C4-2B (cell line): ENCODE data around the gene PRKAG2.
A peak's percentile ranks its signal among the peaks of the same experiment; 100 is the strongest.

Experiments
- H3K27ac ChIP-seq: fragments of 450-650 bp; 2 replicates; pipeline ENCODE4 v1.5.1; 2017
- ZFX ChIP-seq: fragments of 450-650 bp; IDR thresholded peaks from 2 replicates; pipeline ENCODE4 v1.6.1; 2017
- TF ChIP-seq, protein P1 (sequence below): fragments of 450-650 bp; conservative IDR thresholded peaks from 2 replicates; pipeline ENCODE4 v1.5.1; 2017; ENCODE audit warnings: mild to moderate bottlenecking

The PRKAG2 gene

DNA sequence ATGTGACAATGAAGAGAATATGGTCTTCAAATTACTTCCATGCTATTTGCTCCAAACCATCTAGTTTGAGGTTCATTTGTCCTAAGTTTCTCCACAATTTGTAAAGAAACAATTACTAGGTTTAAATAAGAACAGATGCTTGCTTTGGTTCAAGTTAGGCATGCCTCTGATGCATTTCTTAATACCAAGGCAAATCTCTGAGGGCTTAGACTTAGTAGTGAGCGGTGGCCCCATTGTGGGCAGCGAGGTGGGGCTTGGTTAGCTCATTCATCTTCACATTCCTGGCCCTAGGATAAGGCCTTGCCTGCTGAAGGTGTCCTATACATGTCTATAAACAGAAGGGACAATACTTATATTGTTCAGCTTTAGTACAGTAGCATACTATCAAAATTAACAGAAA lies 304.8 kb downstream of the PRKAG2 start:
- no peak for TF ChIP-seq ZFX

GRCh38 chr7:151571471-151571870 lies 305.4 kb downstream of the PRKAG2 start:
- TF ChIP-seq, protein P1, sequence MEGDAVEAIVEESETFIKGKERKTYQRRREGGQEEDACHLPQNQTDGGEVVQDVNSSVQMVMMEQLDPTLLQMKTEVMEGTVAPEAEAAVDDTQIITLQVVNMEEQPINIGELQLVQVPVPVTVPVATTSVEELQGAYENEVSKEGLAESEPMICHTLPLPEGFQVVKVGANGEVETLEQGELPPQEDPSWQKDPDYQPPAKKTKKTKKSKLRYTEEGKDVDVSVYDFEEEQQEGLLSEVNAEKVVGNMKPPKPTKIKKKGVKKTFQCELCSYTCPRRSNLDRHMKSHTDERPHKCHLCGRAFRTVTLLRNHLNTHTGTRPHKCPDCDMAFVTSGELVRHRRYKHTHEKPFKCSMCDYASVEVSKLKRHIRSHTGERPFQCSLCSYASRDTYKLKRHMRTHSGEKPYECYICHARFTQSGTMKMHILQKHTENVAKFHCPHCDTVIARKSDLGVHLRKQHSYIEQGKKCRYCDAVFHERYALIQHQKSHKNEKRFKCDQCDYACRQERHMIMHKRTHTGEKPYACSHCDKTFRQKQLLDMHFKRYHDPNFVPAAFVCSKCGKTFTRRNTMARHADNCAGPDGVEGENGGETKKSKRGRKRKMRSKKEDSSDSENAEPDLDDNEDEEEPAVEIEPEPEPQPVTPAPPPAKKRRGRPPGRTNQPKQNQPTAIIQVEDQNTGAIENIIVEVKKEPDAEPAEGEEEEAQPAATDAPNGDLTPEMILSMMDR: no peak
- no peak for TF ChIP-seq ZFX

More for the DNA sequence above, 304.8 kb downstream of the PRKAG2 start:
- H3K27ac ChIP-seq: no peak overlapping the region

GRCh38 chr7:151570366-151570915 lies 306.5 kb downstream of the PRKAG2 start:
- no peak for TF ChIP-seq ZFX
- TF ChIP-seq, protein P1: peak; percentile 84
- no peak overlapping the region for H3K27ac ChIP-seq

More at GRCh38 chr7:151571471-151571870, 305.4 kb downstream of the PRKAG2 start:
- H3K27ac ChIP-seq: no peak overlapping the region

GRCh38 chr7:151568956-151569940 lies 307.7 kb downstream of the PRKAG2 start:
- H3K27ac ChIP-seq: no peak overlapping the region
- TF ChIP-seq, protein P1: no peak
- TF ChIP-seq ZFX: no peak

DNA sequence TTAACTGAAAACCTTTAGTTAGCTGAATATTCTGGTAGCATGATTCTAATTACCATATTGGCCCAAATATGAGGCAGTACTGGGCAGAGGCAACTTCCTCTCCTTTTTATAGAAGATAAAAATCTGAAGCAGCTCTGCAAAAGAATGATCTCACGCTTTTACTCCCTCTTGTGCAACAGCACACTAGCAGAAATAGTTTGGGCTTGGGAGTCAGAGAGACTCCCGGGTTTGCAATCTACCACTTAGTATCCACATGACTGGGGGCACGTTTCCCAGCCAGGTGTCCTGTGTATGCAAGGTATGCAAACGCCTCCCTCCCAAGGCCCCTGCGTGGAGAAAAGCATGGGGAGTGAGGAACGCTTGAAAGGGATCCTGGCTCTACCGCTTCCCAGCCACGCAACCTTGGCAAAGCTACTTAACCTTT lies 310.0 kb downstream of the PRKAG2 start:
- H3K27ac ChIP-seq: peak overlapping the region; percentile 22

DNA sequence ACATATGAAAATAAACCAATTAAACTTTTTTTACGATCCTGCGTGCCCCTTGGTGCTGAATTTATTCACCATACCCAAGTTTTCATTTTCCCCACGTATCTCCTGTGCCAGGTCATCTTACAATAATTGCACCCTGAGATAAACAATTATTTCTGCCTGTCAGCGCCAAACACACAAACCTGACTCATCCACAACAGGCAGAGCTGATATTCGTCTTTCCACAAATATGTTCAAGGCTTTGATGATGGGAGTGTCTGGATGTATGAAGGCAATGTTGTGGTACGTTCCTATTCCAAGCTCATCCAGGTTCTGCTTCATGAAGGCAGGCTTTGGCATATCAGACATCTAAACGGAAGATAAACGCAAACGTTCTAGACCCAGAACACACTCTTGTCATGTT lies 311.4 kb downstream of the PRKAG2 start:
- no peak for TF ChIP-seq ZFX
- TF ChIP-seq, protein P1: no peak
- H3K27ac ChIP-seq: no peak overlapping the region

More for the DNA sequence above, 310.0 kb downstream of the PRKAG2 start:
- TF ChIP-seq, protein P1: no peak
- TF ChIP-seq ZFX: no peak

GRCh38 chr7:151560243-151560642 lies 316.7 kb downstream of the PRKAG2 start:
- H3K27ac ChIP-seq: no peak overlapping the region
- TF ChIP-seq, protein P1: no peak
- TF ChIP-seq ZFX: no peak
